Esophagus muscularis mucosa (tissue), 4 donors: ENCODE measurements around the gene C1orf87.

ENCODE experiments used
- CTCF ChIP-seq, 3 experiments: fragments of 200-600 bp in 2 of 3; fragments of 450-650 bp in 1 of 3; sonication (generic) in 2 of 3; IDR thresholded peaks; one replicate each; pipeline ENCODE4 v1.5.1; 2017 to 2019; ENCODE audit warnings: antibody characterized with exemption in 3 of 3, mild to moderate bottlenecking in 2 of 3, moderate library complexity in 1 of 3
- EP300 ChIP-seq: sonication (generic); formaldehyde crosslinking; IDR thresholded peaks from one replicate; pipeline ENCODE4 v1.6.1; 2017; ENCODE audit warnings: antibody characterized with exemption
- POLR2A ChIP-seq: fragments of 450-650 bp; IDR thresholded peaks from one replicate; pipeline ENCODE4 v1.6.1; 2017; ENCODE audit warnings: antibody characterized with exemption, moderate library complexity, mild to moderate bottlenecking, low read depth
- POLR2AphosphoS5 ChIP-seq, 2 donors: sonication (generic); formaldehyde crosslinking; IDR thresholded peaks; one replicate each; pipeline ENCODE4 v1.6.1; 2017; ENCODE audit warnings: antibody characterized with exemption in 2 of 2

GRCh38 chr1:59976194-59977074 lies 97.1 kb downstream of the C1orf87 start:
- TF ChIP-seq CTCF (IDR thresholded peaks at IDR 0.05) = peak; percentile 81 to 92 (median 89)
- TF ChIP-seq POLR2A = no peak
- TF ChIP-seq POLR2AphosphoS5 (IDR thresholded peaks at IDR 0.05) = no peak
- TF ChIP-seq EP300 = no peak
